ENCODE data around the gene RPL13. TPM values are rescaled to one million over a fixed set of nuclear protein-coding genes. Genes with fewer than 3 reads are reported as not detected.

RPL13 gene
- total and polyA plus RNA-seq, 2 of the 4 experiments (the other 2 are of a cell fraction) = 2,098 to 3,527 TPM

DNA sequence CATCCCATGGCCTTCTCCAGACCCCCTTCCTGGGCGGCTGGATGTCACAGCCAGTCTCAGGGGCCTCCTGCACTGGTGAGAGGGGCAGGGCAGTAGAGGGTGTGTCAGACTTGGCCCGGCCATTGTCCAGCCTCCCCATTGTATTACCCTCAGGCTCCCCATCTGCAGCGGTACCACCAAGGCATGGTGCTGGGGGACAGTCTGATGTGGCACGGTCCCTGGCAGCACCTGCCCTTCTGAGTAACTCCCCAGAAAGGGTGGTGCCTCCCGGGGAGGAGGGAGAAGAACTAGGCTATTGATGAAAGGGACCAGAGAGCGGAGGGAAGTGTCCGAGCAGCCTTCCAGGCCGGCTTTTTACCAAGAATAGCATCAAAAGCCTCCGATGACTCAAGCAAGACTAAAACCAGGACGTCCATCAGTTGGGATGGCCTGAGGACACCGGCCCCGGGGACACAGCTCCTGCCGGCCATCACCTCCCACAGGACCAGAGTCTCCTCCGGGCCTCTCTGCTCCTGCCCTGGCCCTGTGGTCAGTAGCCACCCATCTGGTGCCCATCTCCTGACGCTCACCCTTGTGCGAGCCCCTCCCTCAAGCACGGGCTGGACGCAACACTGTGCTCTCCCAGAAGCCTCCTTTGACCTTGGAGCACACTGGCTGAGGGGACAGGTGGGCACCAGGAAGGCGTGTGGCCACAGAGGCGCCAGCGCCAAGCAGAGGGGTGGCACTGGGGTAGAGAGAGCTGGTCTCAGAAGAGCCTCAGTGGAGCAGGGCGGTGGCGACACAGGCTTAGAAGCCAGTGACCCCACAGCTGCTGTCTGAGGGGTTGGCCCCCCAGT lies 9.2 kb downstream of the RPL13 start:
- CTCF ChIA-PET = no interaction called here
- H3K4ac ChIP-seq (ENCODE audit: low read depth, low read length) = no peak overlapping the region
- POLR2A ChIA-PET (ENCODE audit: unreplicated experiment) = no interaction called here
- H3K27me3 ChIP-seq (ENCODE audit: control insufficient read depth, insufficient read depth, low read length) = no peaks in the 10 kb centered on the region
- in situ Hi-C loops (cut with MboI; ENCODE audit: low sequenced_read_pairs) (loop anchor here (5.0 kb wide), 1 partner anchor 73 kb away; no protein-coding TSS in a partner anchor), intact Hi-C loops (cut with micrococcal nuclease) (no loop called here), dilution Hi-C loops (cut with HindIII; ENCODE audit: low sequenced_read_pairs, unreplicated experiment) (no loop called here)
- H3K4me3 ChIP-seq (ENCODE audit: insufficient read depth, low read depth, low read length) = no peak overlapping the region
- H3K27ac ChIP-seq (ENCODE audit: insufficient read depth, low read length) = no peak overlapping the region
- H4K8ac ChIP-seq (ENCODE audit: low read depth in 2 of 2, low read length in 2 of 2) = no peak overlapping the region
- peaks cover 3 to 14% of the 10 kb centered on the region in 2 experiments; a peak in 3 of 4 replicates for H3K79me1 ChIP-seq (ENCODE audit: low read depth in 1 of 2, low read length in 2 of 2)
- H3K4me2 ChIP-seq (ENCODE audit: low read depth, low read length) = no peak overlapping the region
- H3K4me1 ChIP-seq (ENCODE audit: control insufficient read depth, insufficient read depth, low read length) = peaks cover 25% of the 10 kb centered on the region
- no peaks in the 10 kb centered on the region for H3K9me3 ChIP-seq (ENCODE audit: control insufficient read depth, insufficient read depth, low read length)
- H2AK5ac ChIP-seq (ENCODE audit: low read depth, low read length) = peak overlapping the region; percentile 24; the same call in 1 of the 2 replicates
- BruUV-seq (replicated peaks) = no TSS peak
- H2BK120ac ChIP-seq (ENCODE audit: low read depth, low read length) = no peak overlapping the region
- no peak overlapping the region for H2BK20ac ChIP-seq (ENCODE audit: low read depth, low read length)
- H4K5ac ChIP-seq (ENCODE audit: low read depth, low read length) = no peak overlapping the region
- H2AFZ ChIP-seq (replicated peaks; ENCODE audit: low read length, poor library complexity) = no peak overlapping the region
- no peak overlapping the region for H4K91ac ChIP-seq (ENCODE audit: insufficient read depth, low read depth, low read length)
- H3K9me1 ChIP-seq (ENCODE audit: insufficient read depth, low read length) = 0 out of 2 replicates have a peak, but pooled peaks cover 2% of the 10 kb centered on the region
- H2AK9ac ChIP-seq (replicated peaks; ENCODE audit: low read depth, low read length, poor library complexity) = peak overlapping the region; percentile 48
- peaks cover 19% of the 10 kb centered on the region for H4K20me1 ChIP-seq (ENCODE audit: insufficient read depth, low read length)
- H3K9ac ChIP-seq (ENCODE audit: low read depth, low read length) = no peak overlapping the region
- H3K18ac ChIP-seq (ENCODE audit: low read depth, low read length) = no peak overlapping the region
- no peak overlapping the region for H3K23ac ChIP-seq (ENCODE audit: low read depth, low read length)
- WGBS, 2 experiments (ENCODE audit: extremely low coverage in 2 of 2, insufficient read length in 1 of 2) = 78% methylated on average over 13 of the region's 23 CpGs; no CpG with 5 or more reads in 1 of the 2 experiments
- TF ChIP-seq, protein P1, sequence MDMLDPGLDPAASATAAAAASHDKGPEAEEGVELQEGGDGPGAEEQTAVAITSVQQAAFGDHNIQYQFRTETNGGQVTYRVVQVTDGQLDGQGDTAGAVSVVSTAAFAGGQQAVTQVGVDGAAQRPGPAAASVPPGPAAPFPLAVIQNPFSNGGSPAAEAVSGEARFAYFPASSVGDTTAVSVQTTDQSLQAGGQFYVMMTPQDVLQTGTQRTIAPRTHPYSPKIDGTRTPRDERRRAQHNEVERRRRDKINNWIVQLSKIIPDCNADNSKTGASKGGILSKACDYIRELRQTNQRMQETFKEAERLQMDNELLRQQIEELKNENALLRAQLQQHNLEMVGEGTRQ (IDR thresholded peaks at IDR 0.05; ENCODE audit: low read depth, low read length) = no peak
- TF ChIP-seq BHLHE40 (IDR thresholded peaks at IDR 0.05; ENCODE audit: low read depth, low read length) = no peak
- TF ChIP-seq SMC3 (IDR thresholded peaks at IDR 0.05; ENCODE audit: low read depth, low read length) = no peak
- no peak for TF ChIP-seq POLR2A (IDR thresholded peaks at IDR 0.05; ENCODE audit: low read depth, low read length)
- TF ChIP-seq NFE2L2 (IDR thresholded peaks at IDR 0.05; ENCODE audit: low read depth, low read length) = no peak
- TF ChIP-seq MXI1 (IDR thresholded peaks at IDR 0.05; ENCODE audit: borderline replicate concordance, low read depth, low read length) = no peak
- no peak for TF ChIP-seq MAZ (IDR thresholded peaks at IDR 0.05; ENCODE audit: borderline replicate concordance, low read depth, low read length)
- TF ChIP-seq FOS (IDR thresholded peaks at IDR 0.05; ENCODE audit: low read depth, low read length) = no peak
- no peak overlapping the region for H3K56ac ChIP-seq (ENCODE audit: extremely low read depth, insufficient read depth, low read length)
- ATAC-seq (ENCODE audit: low read depth) = no peak
- no peak overlapping the region for H2BK15ac ChIP-seq (ENCODE audit: low read depth, low read length)
- H2BK5ac ChIP-seq (ENCODE audit: low read depth, low read length, poor library complexity, severe bottlenecking) = no peak overlapping the region
- DNase-seq = no peak
- H3K14ac ChIP-seq (replicated peaks; ENCODE audit: low read depth, low read length) = no peak overlapping the region
- peaks cover 2% of the 10 kb centered on the region for H3K36me3 ChIP-seq (ENCODE audit: control insufficient read depth, insufficient read depth, low read length)

Measured in IMR-90 (cell line).